Mucosa of descending colon (tissue), 3 donors: ENCODE measurements around the gene LIX1. TPM values are rescaled to one million over a fixed set of nuclear protein-coding genes. Genes with fewer than 3 reads are reported as not detected.
"Not testable (repeated sequence)": the region's sequence is repeated elsewhere in the genome, so short reads cannot be mapped to it uniquely, and the experiment has no call there.

Experiments
- ATAC-seq: fragments of 200-7000 bp; cut with Tn5 transposase; one replicate; pipeline ENCODE4 v1.9.1; 2020; ENCODE audit warnings: mild to moderate bottlenecking, moderate library complexity
- DNase-seq, 3 donors: peaks; one replicate each; pipeline ENCODE4 v3.0.0-alpha.2; 2020
- H3K36me3 ChIP-seq: fragments of 200-600 bp; one replicate; pipeline ENCODE4 v1.8.0; 2021; ENCODE audit warnings: low read depth, mild to moderate bottlenecking
- H3K4me1 ChIP-seq: fragments of 200-600 bp; one replicate; pipeline ENCODE4 v1.8.0; 2021; ENCODE audit warnings: low read depth, mild to moderate bottlenecking
- H3K4me3 ChIP-seq: fragments of 200-600 bp; one replicate; pipeline ENCODE4 v1.8.0; 2021; ENCODE audit warnings: mild to moderate bottlenecking
- H3K9me3 ChIP-seq: fragments of 200-600 bp; one replicate; pipeline ENCODE4 v1.8.0; 2021; ENCODE audit warnings: mild to moderate bottlenecking
- intact Hi-C, 2 donors: fragments of 100-400 bp; cut with DNase I in 1 of 2; cut with micrococcal nuclease in 1 of 2; formaldehyde crosslinking; loops; one replicate each; pipeline versions ENCODE4 v1.11.0 to v1.11.1; 2022; cut with DNase I, micrococcal nuclease
- total RNA-seq, 3 donors: library from RNA; stranded (reverse); fragmentation: NEBNext Ultra II Directional in 2 of 3; extraction: Animal tissue kit (Norgen Biotek cat#: 25700) in 2 of 3; gene quantifications; one replicate each; pipeline versions ENCODE4 v1.2.1 to v1.2.4, GENCODE V29; 2021 to 2023
- TF ChIP-seq, protein P1 (sequence below): fragments of 200-600 bp; IDR thresholded peaks from one replicate; pipeline ENCODE4 v1.8.0; 2022; ENCODE audit warnings: antibody characterized with exemption, mild to moderate bottlenecking
- donor health status: DM: no; HTN: no; CAD: no; lungs with moderate emphysema.
- donor health status: DM: no; HTN: no; CAD: no.
- donor health status: DM: no; HTN: yes; CAD: no.

Gene LIX1
- total RNA-seq, 3 donors from 2014 or later, result 1.7 TPM; not detected in 2

DNA sequence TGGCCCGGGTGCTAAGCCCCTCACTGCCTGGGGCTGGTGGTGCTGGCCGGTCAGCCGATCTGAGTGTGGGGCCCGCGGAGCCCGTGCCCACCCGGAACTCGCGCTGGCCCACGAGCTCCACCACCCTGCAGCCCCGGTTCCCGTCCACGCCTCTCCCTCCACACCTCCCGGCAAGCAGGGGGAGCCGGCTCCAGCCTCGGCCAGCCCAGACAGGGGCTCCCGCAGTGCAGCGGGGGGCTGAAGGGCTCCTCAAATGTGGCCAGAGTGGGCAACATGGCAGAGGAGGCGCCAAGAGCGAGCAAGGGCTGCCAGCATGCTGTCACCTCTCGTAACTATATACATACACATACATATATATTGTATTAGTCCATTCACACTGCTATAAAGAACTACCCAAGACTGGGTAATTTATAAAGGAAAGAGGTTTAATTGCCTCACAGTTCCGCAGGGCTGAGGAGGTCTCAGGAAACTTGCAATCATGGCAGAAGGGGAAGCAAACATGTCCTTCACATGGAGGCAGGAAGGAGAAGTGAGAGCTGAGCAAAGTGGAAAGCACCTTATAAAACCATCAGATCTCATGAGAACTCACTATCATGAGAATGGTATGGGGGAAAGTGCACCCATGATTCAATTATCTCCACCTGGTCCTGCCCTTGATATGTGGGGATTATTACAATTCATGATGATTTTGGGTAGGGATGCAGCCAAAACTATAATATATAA is 56.8 kb downstream of the LIX1 start:
- TF ChIP-seq, protein P1, sequence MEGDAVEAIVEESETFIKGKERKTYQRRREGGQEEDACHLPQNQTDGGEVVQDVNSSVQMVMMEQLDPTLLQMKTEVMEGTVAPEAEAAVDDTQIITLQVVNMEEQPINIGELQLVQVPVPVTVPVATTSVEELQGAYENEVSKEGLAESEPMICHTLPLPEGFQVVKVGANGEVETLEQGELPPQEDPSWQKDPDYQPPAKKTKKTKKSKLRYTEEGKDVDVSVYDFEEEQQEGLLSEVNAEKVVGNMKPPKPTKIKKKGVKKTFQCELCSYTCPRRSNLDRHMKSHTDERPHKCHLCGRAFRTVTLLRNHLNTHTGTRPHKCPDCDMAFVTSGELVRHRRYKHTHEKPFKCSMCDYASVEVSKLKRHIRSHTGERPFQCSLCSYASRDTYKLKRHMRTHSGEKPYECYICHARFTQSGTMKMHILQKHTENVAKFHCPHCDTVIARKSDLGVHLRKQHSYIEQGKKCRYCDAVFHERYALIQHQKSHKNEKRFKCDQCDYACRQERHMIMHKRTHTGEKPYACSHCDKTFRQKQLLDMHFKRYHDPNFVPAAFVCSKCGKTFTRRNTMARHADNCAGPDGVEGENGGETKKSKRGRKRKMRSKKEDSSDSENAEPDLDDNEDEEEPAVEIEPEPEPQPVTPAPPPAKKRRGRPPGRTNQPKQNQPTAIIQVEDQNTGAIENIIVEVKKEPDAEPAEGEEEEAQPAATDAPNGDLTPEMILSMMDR, result no peak
- intact Hi-C loops, result no loop called here
- no peak for ATAC-seq

DNA sequence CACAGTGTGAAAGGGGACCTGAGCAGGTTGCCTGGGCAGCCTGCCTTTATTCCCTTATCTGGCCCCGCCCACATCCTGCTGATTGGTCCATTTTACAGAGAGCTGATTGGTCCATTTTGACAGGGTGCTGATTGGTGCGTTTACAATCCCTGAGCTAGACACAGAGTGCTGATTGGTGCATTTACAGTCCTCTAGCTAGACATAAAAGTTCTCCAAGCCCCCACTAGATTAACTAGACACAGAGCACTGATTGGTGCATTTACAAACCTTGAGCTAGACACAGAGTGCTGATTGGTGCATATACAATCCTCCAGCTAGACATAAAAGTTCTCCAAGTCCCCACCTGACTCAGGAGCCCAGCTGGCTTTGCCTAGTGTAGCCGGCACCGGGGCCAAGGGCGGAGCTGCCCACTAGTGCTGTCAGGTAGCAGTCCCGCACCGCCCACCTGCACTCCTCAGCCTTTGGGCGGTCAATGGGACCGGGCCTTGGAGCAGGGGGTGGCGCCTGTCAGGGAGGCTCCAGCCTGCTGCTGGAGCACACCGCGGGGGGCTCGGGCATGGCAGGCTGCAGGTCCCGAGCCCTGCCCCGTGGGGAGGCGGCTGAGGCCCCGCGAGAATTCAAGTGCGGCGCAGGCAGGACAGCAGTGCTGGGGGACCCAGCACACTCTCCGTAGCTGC is 57.5 kb downstream of the LIX1 start:
- H3K4me1 ChIP-seq, H3K4me3 ChIP-seq, intact Hi-C loops, H3K36me3 ChIP-seq, H3K9me3 ChIP-seq, DNase-seq, ATAC-seq: not testable (repeated sequence)

More for the DNA sequence above, 56.8 kb downstream of the LIX1 start:
- no peaks in the 10 kb centered on the region for H3K36me3 ChIP-seq
- DNase-seq, result no peak
- no peak overlapping the region for H3K4me3 ChIP-seq
- H3K4me1 ChIP-seq, result no peaks in the 10 kb centered on the region
- H3K9me3 ChIP-seq, result peaks cover 3% of the 10 kb centered on the region

DNA sequence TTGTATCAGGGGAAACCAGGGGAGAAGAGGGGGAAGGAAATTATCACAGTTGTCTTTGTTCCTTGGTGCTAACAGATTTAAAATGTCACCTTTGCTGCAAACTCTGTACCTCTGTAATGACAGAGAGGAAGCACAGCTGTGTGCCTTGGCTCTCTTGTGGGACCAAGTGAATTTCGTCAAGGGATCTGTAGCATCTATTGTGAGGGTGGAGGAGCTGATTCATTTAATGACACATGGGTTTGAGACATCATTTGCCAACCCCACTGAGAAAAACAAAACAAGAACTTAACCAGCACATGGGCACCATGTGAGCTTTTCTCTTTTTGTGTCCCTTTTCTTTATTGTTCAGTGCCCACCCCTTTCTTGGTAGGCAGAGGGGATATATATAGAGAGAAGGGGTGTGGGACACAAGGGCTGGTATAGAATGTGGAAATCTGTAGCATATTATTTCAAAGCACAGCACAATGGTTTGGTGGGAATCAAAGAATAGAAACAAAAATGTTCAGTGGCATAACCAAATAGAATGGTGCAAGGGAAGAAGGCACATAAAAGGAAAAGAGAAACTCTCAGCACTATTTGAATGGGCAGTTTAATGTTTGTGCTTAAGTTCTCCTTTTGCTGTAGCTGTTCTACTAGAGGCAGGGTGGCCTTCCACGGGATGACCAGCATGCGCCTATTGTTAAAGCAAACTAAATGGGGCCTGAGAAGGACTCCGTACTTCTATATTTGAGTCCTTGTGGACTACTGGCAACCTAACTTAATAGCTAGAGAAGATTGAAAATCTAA is 63.3 kb downstream of the LIX1 start:
- ATAC-seq (no peak), DNase-seq (no peak)
- Histone ChIP-seq H3K9me3 (no peaks in the 10 kb centered on the region), H3K4me1 (no peaks in the 10 kb centered on the region), H3K36me3 (no peaks in the 10 kb centered on the region), H3K4me3 (no peak overlapping the region)
- intact Hi-C loops, result no loop called here
- TF ChIP-seq, protein P1, result no peak

DNA sequence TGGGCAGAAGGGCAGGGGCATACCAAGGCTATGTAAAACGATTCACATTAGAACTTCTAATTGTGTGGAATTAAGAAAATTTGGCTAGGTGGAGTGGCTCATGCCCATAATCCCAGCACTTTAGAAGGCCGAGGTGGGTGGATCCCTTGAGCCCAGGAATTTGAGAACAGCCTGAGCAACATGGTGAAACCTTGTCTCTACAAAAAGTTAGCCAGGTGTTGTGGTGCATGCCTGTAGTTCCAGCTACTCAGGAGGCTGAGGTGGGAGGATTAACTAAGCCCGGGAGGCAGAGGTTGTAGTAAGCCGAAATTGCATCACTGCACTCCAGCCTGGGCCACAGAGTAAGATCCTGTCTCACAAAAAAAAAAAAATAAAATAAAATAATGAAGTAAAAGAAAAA is 65.2 kb downstream of the LIX1 start:
- H3K9me3 ChIP-seq, result no peaks in the 10 kb centered on the region
- no peak for DNase-seq
- no peaks in the 10 kb centered on the region for H3K4me1 ChIP-seq
- ATAC-seq, result no peak
- TF ChIP-seq, protein P1, result no peak
- intact Hi-C loops, result no loop called here
- no peaks in the 10 kb centered on the region for H3K36me3 ChIP-seq
- no peak overlapping the region for H3K4me3 ChIP-seq

DNA sequence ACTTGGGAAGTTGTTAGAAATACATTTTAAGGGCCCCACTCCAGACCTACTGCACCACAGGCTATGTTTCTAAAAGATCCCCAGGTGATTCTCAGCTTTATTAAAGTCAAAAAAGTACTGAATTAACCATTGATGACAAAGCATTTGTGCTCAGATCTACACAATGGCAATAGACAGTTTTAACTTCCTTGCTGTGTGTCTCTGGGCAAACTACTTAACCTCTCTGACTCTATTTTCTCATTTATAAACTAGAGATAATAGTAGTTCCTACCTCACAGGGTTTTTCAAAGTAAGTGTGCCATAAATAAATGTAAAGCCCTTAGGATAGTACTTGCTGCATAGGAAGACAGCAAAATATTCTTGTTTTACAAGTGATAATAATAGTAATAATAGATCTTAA is 66.3 kb downstream of the LIX1 start:
- H3K9me3 ChIP-seq, result no peaks in the 10 kb centered on the region
- no peaks in the 10 kb centered on the region for H3K36me3 ChIP-seq
- DNase-seq (no peak), ATAC-seq (no peak)
- H3K4me1 ChIP-seq, result no peaks in the 10 kb centered on the region
- TF ChIP-seq, protein P1, result no peak
- no peak overlapping the region for H3K4me3 ChIP-seq
- intact Hi-C loops, result no loop called here

DNA sequence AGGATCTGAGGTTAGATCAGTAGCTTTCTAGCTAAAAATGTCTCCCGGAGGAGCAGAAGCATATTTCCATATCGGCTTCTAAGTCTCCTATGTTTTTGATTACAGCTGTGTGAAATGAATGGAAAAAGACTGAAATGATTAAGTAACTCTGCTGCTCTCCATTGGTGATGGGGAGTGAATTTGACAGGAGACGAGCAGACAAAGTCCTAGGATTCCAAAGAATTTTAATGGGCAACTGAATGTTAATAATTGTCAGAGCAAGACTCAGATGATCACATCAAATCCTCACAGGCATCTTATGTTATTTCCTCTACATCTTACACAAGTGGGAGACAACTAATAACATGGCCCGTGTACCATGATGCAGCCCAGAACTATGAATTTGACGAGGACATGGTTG is 66.8 kb downstream of the LIX1 start:
- H3K4me1 ChIP-seq, result no peaks in the 10 kb centered on the region
- intact Hi-C loops, result no loop called here
- ATAC-seq (no peak), DNase-seq (no peak)
- TF ChIP-seq, protein P1, result no peak
- H3K9me3 ChIP-seq, result no peaks in the 10 kb centered on the region
- H3K4me3 ChIP-seq, result no peak overlapping the region
- H3K36me3 ChIP-seq, result no peaks in the 10 kb centered on the region
